Vagina (tissue), 2 donors: ENCODE measurements around the gene THAP3.

Source experiments
- CTCF ChIP-seq, 3 experiments: fragments of 450-650 bp in 2 of 3; fragments of 200-600 bp in 1 of 3; sonication (generic) in 1 of 3; IDR thresholded peaks; one replicate each; pipeline ENCODE4 v1.5.1; 2017 to 2019; ENCODE audit warnings: antibody characterized with exemption in 3 of 3, mild to moderate bottlenecking in 2 of 3, moderate library complexity in 2 of 3
- POLR2A ChIP-seq, 2 donors: fragments of 450-650 bp; IDR thresholded peaks; one replicate each; pipeline ENCODE4 v1.6.1; 2017; ENCODE audit warnings: antibody characterized with exemption in 2 of 2, mild to moderate bottlenecking in 2 of 2, moderate library complexity in 2 of 2

GRCh38 chr1:6653436-6654290 lies 29.0 kb downstream of the THAP3 start:
- TF ChIP-seq CTCF (IDR thresholded peaks at IDR 0.05) (no peak), POLR2A (IDR thresholded peaks at IDR 0.05) (no peak)
